Activated CD4-positive, alpha-beta memory T cell treated with anti-CD3 and anti-CD28 coated beads for 36 hours (primary cell): Measurements from ENCODE around the gene B3GALNT2. TPM values are rescaled to one million over a fixed set of nuclear protein-coding genes. Genes with fewer than 3 reads are reported as not detected.

ENCODE experiments used
- CTCF ChIA-PET: fragments of 350-600 bp; sonication (Branson Sonifier 250); formaldehyde crosslinking; loops from one replicate; lab custom pipeline; 2021; ENCODE audit warnings: antibody characterized with exemption, inconsistent platforms; lab: Charles Lee
- POLR2A ChIA-PET: fragments of 350-600 bp; sonication (Branson Sonifier 250); formaldehyde crosslinking; loops from one replicate; lab custom pipeline; 2021; ENCODE audit warnings: antibody characterized with exemption; lab: Charles Lee
- DNase-seq: peaks from one replicate; pipeline ENCODE4 v3.0.0-alpha.2; 2020
- H3K27ac Mint-ChIP-seq: one replicate; pipeline ENCODE4 v1.8.0; 2021; ENCODE audit warnings: mixed read lengths
- H3K27me3 Mint-ChIP-seq: one replicate; pipeline ENCODE4 v1.8.0; 2021; ENCODE audit warnings: mixed read lengths
- H3K36me3 Mint-ChIP-seq: one replicate; pipeline ENCODE4 v1.8.0; 2021; ENCODE audit warnings: mixed read lengths
- H3K4me1 Mint-ChIP-seq: one replicate; pipeline ENCODE4 v1.8.0; 2021; ENCODE audit warnings: low read depth, mixed read lengths
- H3K4me3 Mint-ChIP-seq: one replicate; pipeline ENCODE4 v1.8.0; 2021; ENCODE audit warnings: mild to moderate bottlenecking, mixed read lengths
- H3K9me3 Mint-ChIP-seq: one replicate; pipeline ENCODE4 v1.8.0; 2021; ENCODE audit warnings: mixed read lengths
- intact Hi-C: fragments of 100-400 bp; cut with micrococcal nuclease; formaldehyde crosslinking; loops from one replicate; pipeline ENCODE4 v1.15.1; 2023
- total RNA-seq, 2 experiments: library from RNA; stranded (reverse); gene quantifications; one replicate each; pipeline ENCODE4 v1.2.3, GENCODE V29; 2021

B3GALNT2 gene
- total RNA-seq, 2 experiments from 2014 or later, result 13.1 to 13.8 TPM

DNA sequence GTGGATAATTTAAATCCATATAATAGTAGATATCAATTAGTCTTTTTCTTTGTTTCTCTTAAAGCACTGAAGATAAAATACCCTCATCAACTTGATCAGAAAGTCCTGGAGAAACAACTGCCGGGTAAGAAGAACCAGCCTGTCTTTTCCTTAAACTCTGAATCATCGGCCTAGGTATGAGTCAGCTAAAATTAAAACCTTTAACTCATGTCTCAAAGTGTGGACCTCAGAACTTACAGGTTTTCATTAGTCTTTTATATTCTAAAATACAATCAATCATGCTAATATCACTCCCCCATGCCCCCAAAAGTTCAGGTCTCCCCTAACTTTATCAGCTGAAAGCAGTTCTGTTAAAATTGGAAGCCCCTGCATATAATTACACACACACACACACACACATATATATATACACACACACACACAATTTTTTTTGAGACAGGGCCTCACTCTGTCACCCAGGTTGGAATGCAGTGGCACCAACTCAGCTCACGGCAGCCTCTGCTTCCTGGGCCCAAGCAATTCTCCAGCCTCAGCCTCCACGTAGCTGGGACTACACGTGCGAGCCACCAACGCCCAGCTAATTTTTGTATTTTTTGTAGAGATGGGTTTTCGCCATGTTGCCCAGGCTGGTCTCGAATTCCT lies 61.3 kb downstream of the B3GALNT2 start:
- H3K4me1 Mint-ChIP-seq, result peaks cover 7% of the 10 kb centered on the region
- intact Hi-C loops, result no loop called here
- ChIA-PET POLR2A (no interaction called here), CTCF (interaction anchor here (0.6 to 4.6 kb wide), 3 partner anchors 27 to 287 kb away, joined by 3 to 20 read pairs (median 5); no protein-coding TSS in a partner anchor)
- H3K27me3 Mint-ChIP-seq, result no peaks in the 10 kb centered on the region
- H3K27ac Mint-ChIP-seq, result no peak overlapping the region
- H3K9me3 Mint-ChIP-seq, result no peaks in the 10 kb centered on the region
- no peak overlapping the region for H3K4me3 Mint-ChIP-seq
- peaks cover 26% of the 10 kb centered on the region for H3K36me3 Mint-ChIP-seq
- no peak for DNase-seq

DNA sequence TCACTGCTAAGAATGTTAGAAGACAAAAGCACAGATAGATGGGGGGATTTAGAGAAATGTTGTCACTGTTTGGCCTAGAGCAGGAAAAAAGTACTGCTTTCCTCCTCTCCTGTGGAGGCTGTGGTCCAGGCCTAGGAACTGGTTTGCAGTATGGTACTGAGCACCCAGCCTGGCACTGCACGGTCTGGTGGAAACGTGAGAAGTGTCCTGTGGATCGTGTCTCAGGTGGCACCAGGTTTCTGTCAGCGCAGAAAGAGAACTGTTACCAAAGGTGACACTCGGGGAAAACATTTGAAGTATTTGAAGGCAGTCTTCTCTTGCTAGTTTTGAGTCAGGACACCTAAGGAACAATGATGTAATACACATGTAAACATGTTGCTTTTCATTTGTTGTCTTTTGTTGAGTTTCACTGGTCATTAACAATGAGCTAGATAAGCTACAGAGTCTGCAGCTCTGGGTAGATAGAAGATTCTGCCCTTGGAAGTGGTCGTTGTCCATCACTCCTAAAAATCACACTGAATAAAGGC lies 63.0 kb downstream of the B3GALNT2 start:
- intact Hi-C loops, result no loop called here
- POLR2A ChIA-PET, result no interaction called here
- peaks cover 30% of the 10 kb centered on the region for H3K36me3 Mint-ChIP-seq
- H3K27ac Mint-ChIP-seq, result no peak overlapping the region
- H3K9me3 Mint-ChIP-seq, result no peaks in the 10 kb centered on the region
- no peak overlapping the region for H3K4me3 Mint-ChIP-seq
- DNase-seq, result no peak
- H3K4me1 Mint-ChIP-seq, result peaks cover 7% of the 10 kb centered on the region
- CTCF ChIA-PET, result interaction anchor here (4.6 kb wide), 1 partner anchor 25 kb away, joined by 20 read pairs; no protein-coding TSS in a partner anchor
- no peaks in the 10 kb centered on the region for H3K27me3 Mint-ChIP-seq

- Mint-ChIP-seq H3K4me1 (no peaks in the 10 kb centered on the region), H3K27ac (no peak overlapping the region), H3K27me3 (no peaks in the 10 kb centered on the region), H3K9me3 (no peaks in the 10 kb centered on the region), H3K36me3 (peaks cover 23% of the 10 kb centered on the region), H3K4me3 (no peak overlapping the region)
- intact Hi-C loops, result no loop called here
- POLR2A ChIA-PET, result no interaction called here
- CTCF ChIA-PET, result no interaction called here
- DNase-seq, result no peak
Observed at GRCh38 chr1:235434001-235434400, 70.3 kb downstream of the B3GALNT2 start.

DNA sequence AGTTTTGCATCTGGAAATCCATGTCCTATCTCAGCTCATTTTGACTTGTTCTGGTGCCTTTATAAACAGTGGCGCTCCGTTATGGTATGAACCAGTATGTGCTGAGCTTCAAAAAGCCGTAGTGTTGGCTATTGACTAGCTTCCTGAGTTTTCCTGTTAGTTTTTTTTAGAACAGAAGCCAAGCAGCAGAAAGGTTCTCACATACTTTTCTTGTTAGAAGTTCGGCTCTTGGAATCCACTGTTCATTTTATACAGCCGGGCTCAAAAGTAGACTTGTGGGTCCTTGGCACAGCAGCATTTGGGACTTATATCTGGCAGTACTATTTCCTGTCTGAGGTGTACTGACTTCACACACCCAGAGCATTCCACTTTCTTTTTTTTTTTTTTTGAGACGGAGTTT lies 73.3 kb downstream of the B3GALNT2 start:
- POLR2A ChIA-PET, result no interaction called here

DNA sequence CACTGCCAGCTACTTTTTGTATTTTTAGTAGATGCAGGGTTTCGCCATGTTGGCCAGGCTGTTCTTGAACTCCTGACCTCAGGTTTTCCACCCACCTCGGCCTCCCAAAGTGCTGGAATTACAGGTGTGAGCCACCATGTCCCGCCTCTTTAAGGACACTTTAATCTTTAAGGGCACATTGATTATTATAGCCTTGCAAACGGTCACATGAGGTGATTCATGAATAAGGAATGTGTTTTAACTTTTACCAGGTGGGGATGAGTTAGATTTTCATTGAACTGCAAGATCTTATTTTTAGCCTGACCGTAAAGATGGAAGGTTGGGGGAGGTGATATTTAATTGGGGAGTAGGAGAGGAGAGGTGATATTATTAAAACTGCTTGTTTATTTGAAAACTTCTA lies 75.1 kb downstream of the B3GALNT2 start:
- intact Hi-C loops, result no loop called here
- peaks cover 4% of the 10 kb centered on the region for H3K36me3 Mint-ChIP-seq
- POLR2A ChIA-PET, result no interaction called here

More for the DNA sequence above, 73.3 kb downstream of the B3GALNT2 start:
- DNase-seq, result no peak
- Mint-ChIP-seq H3K4me3 (no peak overlapping the region), H3K4me1 (no peaks in the 10 kb centered on the region), H3K27ac (no peak overlapping the region), H3K36me3 (peaks cover 7% of the 10 kb centered on the region), H3K9me3 (no peaks in the 10 kb centered on the region), H3K27me3 (no peaks in the 10 kb centered on the region)
- intact Hi-C loops, result no loop called here
- CTCF ChIA-PET, result no interaction called here

DNA sequence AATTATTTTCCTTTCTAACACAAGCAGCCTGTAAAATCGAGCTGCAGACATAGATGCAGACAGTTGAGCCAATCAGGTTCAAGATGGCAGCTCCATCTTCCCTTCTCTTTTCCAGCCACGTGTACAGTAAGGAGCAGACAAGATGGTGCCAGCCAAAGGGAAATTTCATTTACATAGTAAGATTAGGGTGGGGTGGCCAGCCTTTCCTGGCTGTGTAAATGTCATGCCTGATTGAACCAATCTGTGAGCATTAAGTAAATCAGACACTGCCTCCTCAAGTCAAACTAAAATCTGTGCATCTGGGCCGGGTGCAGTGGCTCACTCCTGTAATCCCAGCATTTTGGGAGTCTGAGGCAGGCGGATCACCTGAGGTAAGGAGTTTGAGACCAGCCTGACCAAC lies 76.8 kb downstream of the B3GALNT2 start:
- no peaks in the 10 kb centered on the region for H3K27me3 Mint-ChIP-seq
- H3K9me3 Mint-ChIP-seq, result no peaks in the 10 kb centered on the region
- DNase-seq, result no peak
- ChIA-PET POLR2A (no interaction called here), CTCF (interaction anchor here (0.6 to 2.3 kb wide), 2 partner anchors 11 to 76 kb away, joined by 3 to 12 read pairs; no protein-coding TSS in a partner anchor)
- peaks cover 3% of the 10 kb centered on the region for H3K36me3 Mint-ChIP-seq
- no peak overlapping the region for H3K4me3 Mint-ChIP-seq
- peaks cover 15% of the 10 kb centered on the region for H3K4me1 Mint-ChIP-seq
- H3K27ac Mint-ChIP-seq, result no peak overlapping the region
- intact Hi-C loops, result no loop called here

More for the DNA sequence above, 75.1 kb downstream of the B3GALNT2 start:
- Mint-ChIP-seq H3K4me1 (no peaks in the 10 kb centered on the region), H3K4me3 (no peak overlapping the region), H3K27me3 (no peaks in the 10 kb centered on the region), H3K9me3 (no peaks in the 10 kb centered on the region), H3K27ac (no peak overlapping the region)
- CTCF ChIA-PET, result interaction anchor here (1.4 kb wide), 1 partner anchor 14 kb away, joined by 3 read pairs; no protein-coding TSS in a partner anchor
- no peak for DNase-seq

DNA sequence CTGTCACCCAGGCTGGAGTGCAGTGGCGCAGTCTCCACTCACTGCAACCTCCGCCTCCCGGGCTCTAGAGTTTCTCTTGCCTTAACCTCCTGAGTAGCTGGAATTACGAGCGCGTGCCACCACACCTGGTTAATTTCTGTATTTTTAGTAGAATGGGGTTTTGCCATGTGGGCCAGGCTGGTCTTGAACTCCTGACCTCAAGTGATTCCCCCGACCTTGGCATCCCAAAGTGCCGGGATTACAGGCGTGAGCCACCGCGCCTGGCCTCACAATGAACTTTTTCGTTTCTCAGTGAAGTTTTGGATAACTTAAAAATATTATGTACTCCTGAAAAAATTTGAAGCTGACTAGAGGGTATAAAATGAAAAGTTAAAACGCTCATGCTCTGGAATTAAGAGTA lies 77.6 kb downstream of the B3GALNT2 start:
- H3K27me3 Mint-ChIP-seq, result no peaks in the 10 kb centered on the region
- ChIA-PET CTCF (interaction anchor here (2.3 kb wide), 1 partner anchor 10 kb away, joined by 12 read pairs; no protein-coding TSS in a partner anchor), POLR2A (no interaction called here)
- no peak overlapping the region for H3K27ac Mint-ChIP-seq
- no peak for DNase-seq
- intact Hi-C loops, result no loop called here
- no peaks in the 10 kb centered on the region for H3K9me3 Mint-ChIP-seq
- no peak overlapping the region for H3K4me3 Mint-ChIP-seq
- peaks cover 15% of the 10 kb centered on the region for H3K4me1 Mint-ChIP-seq
- H3K36me3 Mint-ChIP-seq, result peaks cover 2% of the 10 kb centered on the region

DNA sequence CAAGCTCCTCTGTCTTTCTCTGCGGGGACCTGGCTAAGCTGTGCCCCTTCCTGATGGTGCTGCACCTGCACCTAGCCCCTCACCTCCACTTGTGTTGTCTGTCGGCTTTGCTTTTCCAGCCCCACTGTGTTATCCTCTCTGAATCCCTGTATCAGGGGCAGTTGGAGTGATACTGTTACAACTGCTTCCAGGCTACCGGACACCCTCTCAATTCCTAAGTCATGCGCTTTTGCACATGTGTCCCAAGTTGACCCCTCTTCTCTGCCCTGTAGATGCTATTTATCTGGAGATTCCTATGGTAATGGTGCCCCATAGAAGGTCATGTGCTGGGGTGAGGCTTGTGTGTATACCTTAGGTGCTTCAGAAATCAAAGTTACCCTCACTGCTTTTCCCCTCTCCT lies 78.1 kb downstream of the B3GALNT2 start:
- Mint-ChIP-seq H3K4me3 (no peak overlapping the region), H3K36me3 (peaks cover 3% of the 10 kb centered on the region), H3K27ac (no peak overlapping the region), H3K4me1 (peaks cover 16% of the 10 kb centered on the region), H3K27me3 (no peaks in the 10 kb centered on the region), H3K9me3 (no peaks in the 10 kb centered on the region)
- ChIA-PET POLR2A (no interaction called here), CTCF (no interaction called here)
- intact Hi-C loops, result no loop called here
- DNase-seq, result no peak

GRCh38 chr1:235425357-235425756 lies 78.9 kb downstream of the B3GALNT2 start:
- Mint-ChIP-seq H3K4me1 (peaks cover 16% of the 10 kb centered on the region), H3K27ac (no peak overlapping the region), H3K4me3 (no peak overlapping the region), H3K9me3 (no peaks in the 10 kb centered on the region), H3K27me3 (no peaks in the 10 kb centered on the region), H3K36me3 (peaks cover 3% of the 10 kb centered on the region)
- ChIA-PET POLR2A (no interaction called here), CTCF (no interaction called here)
- intact Hi-C loops, result no loop called here
- DNase-seq, result no peak

GRCh38 chr1:235424092-235424491 lies 80.2 kb downstream of the B3GALNT2 start:
- Mint-ChIP-seq H3K36me3 (peaks cover 3% of the 10 kb centered on the region), H3K9me3 (no peaks in the 10 kb centered on the region), H3K4me3 (no peak overlapping the region), H3K4me1 (peaks cover 16% of the 10 kb centered on the region), H3K27ac (no peak overlapping the region), H3K27me3 (no peaks in the 10 kb centered on the region)
- intact Hi-C loops, result loop anchor here (5.0 kb wide), 1 partner anchor 837 kb away; no protein-coding TSS in a partner anchor
- POLR2A ChIA-PET, result no interaction called here
- CTCF ChIA-PET, result interaction anchor here (0.8 to 1.3 kb wide), 3 partner anchors 9 to 826 kb away, joined by 3 to 4 read pairs (median 3); no protein-coding TSS in a partner anchor
- peak; percentile 14 for DNase-seq

- POLR2A ChIA-PET, result no interaction called here
- intact Hi-C loops, result loop anchor here (5.0 kb wide), 1 partner anchor 836 kb away; no protein-coding TSS in a partner anchor
Observed at GRCh38 chr1:235423214-235423652, 81.0 kb downstream of the B3GALNT2 start.

GRCh38 chr1:235421751-235422150 lies 82.5 kb downstream of the B3GALNT2 start:
- DNase-seq, result no peak
- Mint-ChIP-seq H3K9me3 (no peaks in the 10 kb centered on the region), H3K36me3 (peaks cover 3% of the 10 kb centered on the region), H3K4me3 (no peak overlapping the region), H3K27me3 (no peaks in the 10 kb centered on the region), H3K4me1 (peaks cover 16% of the 10 kb centered on the region), H3K27ac (no peak overlapping the region)
- intact Hi-C loops, result loop anchor here (5.0 kb wide), 1 partner anchor 834 kb away; no protein-coding TSS in a partner anchor
- ChIA-PET POLR2A (no interaction called here), CTCF (no interaction called here)

More at GRCh38 chr1:235423214-235423652, 81.0 kb downstream of the B3GALNT2 start:
- Mint-ChIP-seq H3K4me3 (no peak overlapping the region), H3K4me1 (peaks cover 16% of the 10 kb centered on the region), H3K36me3 (peaks cover 3% of the 10 kb centered on the region), H3K9me3 (no peaks in the 10 kb centered on the region), H3K27me3 (no peaks in the 10 kb centered on the region), H3K27ac (no peak overlapping the region)
- CTCF ChIA-PET, result interaction anchor here (1.3 kb wide), 1 partner anchor 170 kb away, joined by 3 read pairs; no protein-coding TSS in a partner anchor
- DNase-seq, result peak; percentile 44
